Endothelial cell of umbilical vein (primary cell): ENCODE results near the gene OTOP2.

ENCODE experiments used
- EZH2 ChIP-seq: IDR thresholded peaks from 2 replicates; pipeline ENCODE4 v1.6.1; 2012; ENCODE audit warnings: borderline replicate concordance, low read depth, mild to moderate bottlenecking, moderate library complexity, low read length, inconsistent platforms; ENCODE audit not compliant: severe bottlenecking
- FOS ChIP-seq: IDR thresholded peaks from 2 replicates; pipeline ENCODE4 v1.6.1; 2011; ENCODE audit warnings: mild to moderate bottlenecking, low read length, moderate library complexity, borderline replicate concordance; ENCODE audit not compliant: insufficient read depth
- JUN ChIP-seq: IDR thresholded peaks from 2 replicates; pipeline ENCODE4 v1.6.1; 2011; ENCODE audit warnings: borderline replicate concordance, low read depth; ENCODE audit not compliant: insufficient read length, insufficient read depth
- MYC ChIP-seq: IDR thresholded peaks from one replicate; pipeline ENCODE4 v1.6.1; 2011; ENCODE audit warnings: mild to moderate bottlenecking, low read depth, low read length
- POLR2A ChIP-seq: IDR thresholded peaks from 2 replicates; pipeline ENCODE4 v1.6.1; 2012; ENCODE audit warnings: low read depth, mild to moderate bottlenecking, control low read depth, low read length
- POLR2AphosphoS5 ChIP-seq: IDR thresholded peaks from 2 replicates; pipeline ENCODE4 v1.6.1; 2012; ENCODE audit warnings: low read depth, mild to moderate bottlenecking, control low read depth, low read length, moderate library complexity; ENCODE audit not compliant: insufficient read depth
- TF ChIP-seq, protein P1 (sequence below), 2 donors: IDR thresholded peaks; 1 replicate in 1 of 2; 2 replicates in 1 of 2; pipeline ENCODE4 v1.5.1; 2011; ENCODE audit warnings: low read length in 2 of 2, mild to moderate bottlenecking in 2 of 2, moderate library complexity in 2 of 2, control low read depth in 1 of 2, inconsistent platforms in 1 of 2, low read depth in 1 of 2; ENCODE audit not compliant: insufficient read depth in 1 of 2; ENCODE audit errors: extremely low read depth in 1 of 2
- TF ChIP-seq, protein P2 (sequence below): IDR thresholded peaks from 2 replicates; pipeline ENCODE4 v1.6.1; 2011; ENCODE audit not compliant: insufficient read depth, insufficient read length

DNA sequence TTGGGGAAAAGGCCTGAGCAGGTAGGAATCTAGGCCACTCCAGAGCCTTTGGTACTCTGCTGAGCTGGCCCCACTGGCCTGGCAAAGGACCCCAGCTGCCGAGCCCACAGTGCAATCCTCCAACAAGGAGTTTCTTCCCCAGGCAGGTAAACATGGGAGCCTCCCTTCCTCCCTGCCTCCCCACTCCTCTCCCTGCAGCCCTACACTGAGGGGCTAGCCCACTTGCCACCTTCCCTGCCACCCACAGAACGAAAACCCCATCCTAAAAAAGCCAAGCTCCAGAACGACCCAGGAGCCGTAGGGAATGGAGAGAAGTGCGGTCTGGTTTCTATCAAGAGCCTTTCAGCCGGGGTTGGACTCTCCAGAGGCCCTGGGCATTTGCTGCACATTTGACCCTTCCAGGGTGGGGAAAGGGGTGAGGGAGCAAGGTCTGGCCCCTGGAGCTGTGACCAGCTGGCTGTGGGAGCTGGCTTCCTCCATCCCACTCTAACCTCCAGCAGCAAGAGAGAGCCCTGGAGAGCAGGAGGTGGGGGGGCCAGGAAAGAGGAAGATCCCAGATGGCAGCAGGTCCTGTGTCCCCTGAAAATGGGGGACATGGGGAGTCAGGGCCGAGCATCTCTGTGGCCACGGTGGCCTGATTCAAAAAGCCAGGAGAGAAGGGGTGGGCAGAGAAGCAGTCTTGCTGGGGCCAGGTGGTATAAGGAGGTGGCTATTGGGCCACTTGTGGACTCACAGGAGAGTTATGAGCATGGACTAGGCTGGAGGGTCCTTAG is 47.2 kb downstream of the OTOP2 start:
- TF ChIP-seq, protein P1, sequence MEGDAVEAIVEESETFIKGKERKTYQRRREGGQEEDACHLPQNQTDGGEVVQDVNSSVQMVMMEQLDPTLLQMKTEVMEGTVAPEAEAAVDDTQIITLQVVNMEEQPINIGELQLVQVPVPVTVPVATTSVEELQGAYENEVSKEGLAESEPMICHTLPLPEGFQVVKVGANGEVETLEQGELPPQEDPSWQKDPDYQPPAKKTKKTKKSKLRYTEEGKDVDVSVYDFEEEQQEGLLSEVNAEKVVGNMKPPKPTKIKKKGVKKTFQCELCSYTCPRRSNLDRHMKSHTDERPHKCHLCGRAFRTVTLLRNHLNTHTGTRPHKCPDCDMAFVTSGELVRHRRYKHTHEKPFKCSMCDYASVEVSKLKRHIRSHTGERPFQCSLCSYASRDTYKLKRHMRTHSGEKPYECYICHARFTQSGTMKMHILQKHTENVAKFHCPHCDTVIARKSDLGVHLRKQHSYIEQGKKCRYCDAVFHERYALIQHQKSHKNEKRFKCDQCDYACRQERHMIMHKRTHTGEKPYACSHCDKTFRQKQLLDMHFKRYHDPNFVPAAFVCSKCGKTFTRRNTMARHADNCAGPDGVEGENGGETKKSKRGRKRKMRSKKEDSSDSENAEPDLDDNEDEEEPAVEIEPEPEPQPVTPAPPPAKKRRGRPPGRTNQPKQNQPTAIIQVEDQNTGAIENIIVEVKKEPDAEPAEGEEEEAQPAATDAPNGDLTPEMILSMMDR (IDR thresholded peaks at IDR 0.05; ENCODE audit: extremely low read depth in 1 of 2, insufficient read depth in 1 of 2, low read depth in 1 of 2, low read length in 2 of 2), result no peak
- TF ChIP-seq POLR2A (no peak), MYC (no peak), FOS (no peak), EZH2 (no peak), POLR2AphosphoS5 (no peak), JUN (no peak)
- TF ChIP-seq, protein P2, sequence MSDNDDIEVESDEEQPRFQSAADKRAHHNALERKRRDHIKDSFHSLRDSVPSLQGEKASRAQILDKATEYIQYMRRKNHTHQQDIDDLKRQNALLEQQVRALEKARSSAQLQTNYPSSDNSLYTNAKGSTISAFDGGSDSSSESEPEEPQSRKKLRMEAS, result no peak
